Measurements from ENCODE around the gene RASAL2.

Gene RASAL2

DNA sequence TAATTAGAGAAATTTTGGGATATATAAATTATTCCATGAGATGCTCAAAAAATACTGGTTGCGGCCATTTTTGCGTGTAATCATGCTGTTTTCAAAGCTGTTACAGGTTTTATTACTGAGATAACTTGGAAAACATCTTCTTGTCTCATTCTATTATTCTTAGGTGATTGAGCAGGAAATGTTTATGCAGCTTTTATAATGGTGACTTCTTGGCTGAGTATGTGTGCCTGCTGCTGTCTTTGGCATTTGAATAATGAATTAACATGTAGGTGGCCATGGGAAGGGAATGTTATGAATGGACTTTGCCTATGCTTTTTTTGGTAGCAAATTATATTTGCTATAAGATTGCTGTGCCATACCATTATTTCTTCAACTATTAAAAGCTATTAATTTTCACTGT is 52.5 kb downstream of the RASAL2 start:
- no peaks in the 10 kb centered on the region for H3K9me3 ChIP-seq (ENCODE audit: control insufficient read depth, insufficient read depth, low read length)
- H3K27me3 ChIP-seq (ENCODE audit: control insufficient read depth, insufficient read depth, low read length): no peaks in the 10 kb centered on the region
- H3K9ac ChIP-seq (ENCODE audit: low read depth, low read length): no peak overlapping the region
- H3K4me3 ChIP-seq (ENCODE audit: low read depth, low read length): no peak overlapping the region
- H3K4me1 ChIP-seq (ENCODE audit: control insufficient read depth, insufficient read depth, low read length): no peaks in the 10 kb centered on the region
- no peaks in the 10 kb centered on the region for H3K36me3 ChIP-seq (ENCODE audit: control insufficient read depth, insufficient read depth, low read length)

DNA sequence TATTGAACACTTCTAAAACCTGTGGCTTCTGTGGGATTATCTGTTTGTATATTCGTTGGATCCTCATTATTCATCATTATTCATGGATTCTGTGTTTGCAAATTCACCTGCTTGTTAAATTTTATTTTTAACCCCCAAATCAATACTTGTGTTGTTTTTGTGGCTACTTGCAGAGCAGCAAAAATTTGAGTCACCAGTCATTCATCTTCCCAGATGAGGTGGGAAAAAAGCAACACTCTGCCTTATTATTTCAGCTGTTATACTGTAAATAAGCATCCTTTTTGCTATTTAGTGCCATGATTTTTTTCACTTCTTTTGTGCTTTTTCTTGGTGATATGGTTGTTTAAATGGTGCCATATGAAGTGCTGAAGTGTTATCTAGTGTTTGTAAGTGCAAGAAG is 56.7 kb downstream of the RASAL2 start:
- Histone ChIP-seq H3K4me1 (ENCODE audit: control insufficient read depth, insufficient read depth, low read length) (no peaks in the 10 kb centered on the region), H3K27me3 (ENCODE audit: control insufficient read depth, insufficient read depth, low read length) (no peaks in the 10 kb centered on the region), H3K4me3 (ENCODE audit: low read depth, low read length) (no peak overlapping the region), H3K9ac (ENCODE audit: low read depth, low read length) (no peak overlapping the region), H3K9me3 (ENCODE audit: control insufficient read depth, insufficient read depth, low read length) (no peaks in the 10 kb centered on the region), H3K36me3 (ENCODE audit: control insufficient read depth, insufficient read depth, low read length) (no peaks in the 10 kb centered on the region)

DNA sequence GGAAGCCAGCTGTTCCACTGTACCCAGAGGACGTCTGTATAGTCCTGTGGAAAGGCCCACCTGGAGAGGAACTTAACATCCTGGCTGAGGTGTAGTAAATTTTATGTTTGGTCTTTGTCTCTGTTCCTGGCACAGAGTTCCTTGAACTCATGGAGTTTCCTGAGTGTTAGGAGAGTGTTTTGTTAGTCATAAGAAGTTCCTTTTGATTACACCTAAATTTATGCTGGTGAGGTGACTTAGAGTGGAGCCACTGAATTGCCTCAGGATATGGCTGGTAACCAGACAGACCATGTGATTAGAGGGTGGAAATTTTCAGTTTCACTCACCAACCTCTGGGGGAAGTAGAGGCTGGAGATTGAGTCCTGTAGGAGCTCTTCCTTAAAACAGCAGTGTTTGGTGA is 57.9 kb downstream of the RASAL2 start:
- no peak overlapping the region for H3K9ac ChIP-seq (ENCODE audit: low read depth, low read length)
- H3K4me1 ChIP-seq (ENCODE audit: control insufficient read depth, insufficient read depth, low read length): no peaks in the 10 kb centered on the region
- no peaks in the 10 kb centered on the region for H3K27me3 ChIP-seq (ENCODE audit: control insufficient read depth, insufficient read depth, low read length)
- no peaks in the 10 kb centered on the region for H3K36me3 ChIP-seq (ENCODE audit: control insufficient read depth, insufficient read depth, low read length)
- no peaks in the 10 kb centered on the region for H3K9me3 ChIP-seq (ENCODE audit: control insufficient read depth, insufficient read depth, low read length)
- H3K4me3 ChIP-seq (ENCODE audit: low read depth, low read length): no peak overlapping the region

GRCh38 chr1:178155481-178156255 is 61.8 kb downstream of the RASAL2 start:
- Histone ChIP-seq H3K4me1 (ENCODE audit: control insufficient read depth, insufficient read depth, low read length) (no peaks in the 10 kb centered on the region), H3K4me3 (ENCODE audit: low read depth, low read length) (no peak overlapping the region), H3K27me3 (ENCODE audit: control insufficient read depth, insufficient read depth, low read length) (no peaks in the 10 kb centered on the region), H3K9me3 (ENCODE audit: control insufficient read depth, insufficient read depth, low read length) (no peaks in the 10 kb centered on the region), H3K9ac (ENCODE audit: low read depth, low read length) (no peak overlapping the region), H3K36me3 (ENCODE audit: control insufficient read depth, insufficient read depth, low read length) (no peaks in the 10 kb centered on the region)

- no peaks in the 10 kb centered on the region for H3K9me3 ChIP-seq (ENCODE audit: control insufficient read depth, insufficient read depth, low read length)
- no peaks in the 10 kb centered on the region for H3K27me3 ChIP-seq (ENCODE audit: control insufficient read depth, insufficient read depth, low read length)
- no peaks in the 10 kb centered on the region for H3K4me1 ChIP-seq (ENCODE audit: control insufficient read depth, insufficient read depth, low read length)
- H3K36me3 ChIP-seq (ENCODE audit: control insufficient read depth, insufficient read depth, low read length): no peaks in the 10 kb centered on the region
- no peak overlapping the region for H3K4me3 ChIP-seq (ENCODE audit: low read depth, low read length)
- no peak overlapping the region for H3K9ac ChIP-seq (ENCODE audit: low read depth, low read length)
Measured at GRCh38 chr1:178160736-178161475, 67.0 kb downstream of the RASAL2 start.

GRCh38 chr1:178161516-178161915 is 67.6 kb downstream of the RASAL2 start:
- Histone ChIP-seq H3K4me1 (ENCODE audit: control insufficient read depth, insufficient read depth, low read length) (no peaks in the 10 kb centered on the region), H3K9me3 (ENCODE audit: control insufficient read depth, insufficient read depth, low read length) (no peaks in the 10 kb centered on the region), H3K4me3 (ENCODE audit: low read depth, low read length) (no peak overlapping the region), H3K27me3 (ENCODE audit: control insufficient read depth, insufficient read depth, low read length) (no peaks in the 10 kb centered on the region), H3K9ac (ENCODE audit: low read depth, low read length) (no peak overlapping the region), H3K36me3 (ENCODE audit: control insufficient read depth, insufficient read depth, low read length) (no peaks in the 10 kb centered on the region)

GRCh38 chr1:178165196-178165595 is 71.3 kb downstream of the RASAL2 start:
- H3K9ac ChIP-seq (ENCODE audit: low read depth, low read length): no peak overlapping the region
- no peak overlapping the region for H3K4me3 ChIP-seq (ENCODE audit: low read depth, low read length)
- H3K36me3 ChIP-seq (ENCODE audit: control insufficient read depth, insufficient read depth, low read length): no peaks in the 10 kb centered on the region
- no peaks in the 10 kb centered on the region for H3K27me3 ChIP-seq (ENCODE audit: control insufficient read depth, insufficient read depth, low read length)
- no peaks in the 10 kb centered on the region for H3K9me3 ChIP-seq (ENCODE audit: control insufficient read depth, insufficient read depth, low read length)
- no peaks in the 10 kb centered on the region for H3K4me1 ChIP-seq (ENCODE audit: control insufficient read depth, insufficient read depth, low read length)

DNA sequence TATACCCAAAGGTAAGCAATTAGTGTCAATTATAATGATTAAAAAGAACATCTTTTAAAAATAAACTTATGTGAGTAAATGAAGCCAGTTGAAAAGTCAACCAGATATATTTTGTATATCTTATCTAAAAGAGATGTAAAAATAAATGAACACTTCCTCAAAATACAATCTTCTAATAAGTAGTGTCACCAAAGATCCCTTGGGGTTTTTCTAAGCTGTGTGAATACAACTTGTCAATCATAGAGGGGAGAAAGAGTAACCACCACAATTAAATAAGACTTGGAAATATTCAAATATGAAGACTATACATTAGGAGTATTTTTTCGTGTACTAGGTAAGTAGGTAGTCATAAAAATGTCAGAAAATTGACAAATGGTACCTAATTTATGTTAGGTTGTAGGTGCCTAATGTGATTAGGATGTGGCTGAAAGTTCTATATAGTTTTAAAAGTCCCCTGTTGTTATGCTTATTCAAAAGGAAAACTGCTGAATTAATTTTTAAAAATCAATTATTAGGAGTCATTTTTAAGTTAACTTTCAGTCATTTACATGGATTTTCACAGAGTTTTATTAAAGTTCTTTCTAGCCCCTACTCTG is 72.6 kb downstream of the RASAL2 start:
- Histone ChIP-seq H3K27me3 (ENCODE audit: control insufficient read depth, insufficient read depth, low read length) (no peaks in the 10 kb centered on the region), H3K4me1 (ENCODE audit: control insufficient read depth, insufficient read depth, low read length) (no peaks in the 10 kb centered on the region), H3K36me3 (ENCODE audit: control insufficient read depth, insufficient read depth, low read length) (no peaks in the 10 kb centered on the region), H3K4me3 (ENCODE audit: low read depth, low read length) (no peak overlapping the region), H3K9ac (ENCODE audit: low read depth, low read length) (no peak overlapping the region), H3K9me3 (ENCODE audit: control insufficient read depth, insufficient read depth, low read length) (no peaks in the 10 kb centered on the region)

GRCh38 chr1:178168536-178168935 is 74.6 kb downstream of the RASAL2 start:
- Histone ChIP-seq H3K9ac (ENCODE audit: low read depth, low read length) (no peak overlapping the region), H3K4me1 (ENCODE audit: control insufficient read depth, insufficient read depth, low read length) (no peaks in the 10 kb centered on the region), H3K27me3 (ENCODE audit: control insufficient read depth, insufficient read depth, low read length) (no peaks in the 10 kb centered on the region), H3K4me3 (ENCODE audit: low read depth, low read length) (no peak overlapping the region), H3K36me3 (ENCODE audit: control insufficient read depth, insufficient read depth, low read length) (no peaks in the 10 kb centered on the region), H3K9me3 (ENCODE audit: control insufficient read depth, insufficient read depth, low read length) (no peaks in the 10 kb centered on the region)

DNA sequence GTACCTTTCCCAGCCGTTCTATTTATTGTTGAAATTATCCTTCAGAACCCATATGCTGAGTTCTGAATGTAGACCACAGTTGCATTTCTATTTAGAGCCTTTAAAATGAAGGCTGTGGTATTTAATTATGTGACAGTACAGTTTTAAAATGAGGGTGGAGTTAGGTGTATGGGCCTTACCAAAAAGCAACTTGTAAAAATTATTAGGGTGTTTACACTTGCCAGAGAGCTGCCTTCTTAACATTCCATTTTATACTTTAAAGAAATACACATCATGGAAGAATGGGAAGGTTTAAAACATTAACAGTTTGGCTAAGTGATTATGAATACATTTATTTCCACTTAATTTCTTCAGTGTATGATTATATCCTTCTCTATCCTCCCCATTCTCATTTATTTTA is 75.7 kb downstream of the RASAL2 start:
- Histone ChIP-seq H3K27me3 (ENCODE audit: control insufficient read depth, insufficient read depth, low read length) (no peaks in the 10 kb centered on the region), H3K9me3 (ENCODE audit: control insufficient read depth, insufficient read depth, low read length) (no peaks in the 10 kb centered on the region), H3K4me1 (ENCODE audit: control insufficient read depth, insufficient read depth, low read length) (no peaks in the 10 kb centered on the region), H3K9ac (ENCODE audit: low read depth, low read length) (no peak overlapping the region), H3K4me3 (ENCODE audit: low read depth, low read length) (no peak overlapping the region), H3K36me3 (ENCODE audit: control insufficient read depth, insufficient read depth, low read length) (no peaks in the 10 kb centered on the region)

- Histone ChIP-seq H3K27me3 (ENCODE audit: control insufficient read depth, insufficient read depth, low read length) (no peaks in the 10 kb centered on the region), H3K4me3 (ENCODE audit: low read depth, low read length) (no peak overlapping the region), H3K4me1 (ENCODE audit: control insufficient read depth, insufficient read depth, low read length) (no peaks in the 10 kb centered on the region), H3K9ac (ENCODE audit: low read depth, low read length) (no peak overlapping the region), H3K9me3 (ENCODE audit: control insufficient read depth, insufficient read depth, low read length) (no peaks in the 10 kb centered on the region), H3K36me3 (ENCODE audit: control insufficient read depth, insufficient read depth, low read length) (no peaks in the 10 kb centered on the region)
Measured at GRCh38 chr1:178172939-178173338, 79.0 kb downstream of the RASAL2 start.

DNA sequence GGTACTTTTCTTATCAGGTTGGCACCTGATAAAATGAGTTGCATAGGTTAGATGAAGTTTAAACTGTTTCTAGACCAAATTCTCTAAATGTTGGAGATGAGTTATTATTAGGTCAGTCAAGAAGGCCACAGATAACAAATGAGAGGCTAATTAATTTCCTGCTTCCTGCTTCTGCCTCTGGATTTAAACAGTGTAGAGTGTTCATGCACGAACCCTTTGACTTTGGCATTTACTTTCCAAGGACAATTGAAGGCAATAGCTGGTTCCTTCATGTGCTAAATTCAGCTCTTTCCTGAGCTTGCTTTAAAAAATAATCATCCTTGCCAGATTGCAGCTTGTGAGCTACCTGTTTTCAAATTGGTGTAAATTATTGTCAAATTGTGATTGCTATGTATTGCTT is 80.6 kb downstream of the RASAL2 start:
- Histone ChIP-seq H3K9ac (ENCODE audit: low read depth, low read length) (no peak overlapping the region), H3K36me3 (ENCODE audit: control insufficient read depth, insufficient read depth, low read length) (no peaks in the 10 kb centered on the region), H3K4me1 (ENCODE audit: control insufficient read depth, insufficient read depth, low read length) (no peaks in the 10 kb centered on the region), H3K27me3 (ENCODE audit: control insufficient read depth, insufficient read depth, low read length) (no peaks in the 10 kb centered on the region), H3K4me3 (ENCODE audit: low read depth, low read length) (no peak overlapping the region), H3K9me3 (ENCODE audit: control insufficient read depth, insufficient read depth, low read length) (no peaks in the 10 kb centered on the region)

Measured in iPS-15b (cell line).